GM18508 (cell line): ENCODE data around the gene B3GLCT.
"Not testable (repeated sequence)": the region's sequence is repeated elsewhere in the genome, so short reads cannot be mapped to it uniquely, and the experiment has no call there.

Experiments
- ATAC-seq: cut with Tn5 transposase; IDR thresholded peaks from one replicate; pipeline ENCODE4 v1.9.1; 2021; ENCODE audit warnings: moderate number of reproducible peaks; ENCODE audit not compliant: insufficient read depth, unreplicated experiment

The B3GLCT gene

DNA sequence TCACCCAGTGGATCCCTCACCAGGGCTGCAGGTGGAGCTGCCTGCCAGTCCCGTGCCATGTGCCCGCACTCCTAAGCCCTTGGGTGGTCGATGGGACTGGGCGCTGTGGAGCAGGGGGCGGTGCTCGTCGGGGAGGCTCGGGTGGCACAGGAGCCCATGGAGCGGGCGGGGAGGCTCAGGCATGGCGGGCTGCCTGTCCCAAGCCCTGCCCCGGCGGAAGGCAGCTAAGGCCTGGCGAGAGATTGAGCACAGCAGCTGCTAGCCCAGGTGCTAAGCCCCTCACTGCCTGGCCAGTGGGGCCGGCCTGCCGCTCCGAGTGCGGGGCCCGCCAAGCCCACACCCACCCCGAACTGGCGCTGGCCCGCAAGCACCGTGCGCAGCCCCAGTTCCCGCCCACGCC, 16.8 kb upstream of the B3GLCT start:
- ATAC-seq = no peak

DNA sequence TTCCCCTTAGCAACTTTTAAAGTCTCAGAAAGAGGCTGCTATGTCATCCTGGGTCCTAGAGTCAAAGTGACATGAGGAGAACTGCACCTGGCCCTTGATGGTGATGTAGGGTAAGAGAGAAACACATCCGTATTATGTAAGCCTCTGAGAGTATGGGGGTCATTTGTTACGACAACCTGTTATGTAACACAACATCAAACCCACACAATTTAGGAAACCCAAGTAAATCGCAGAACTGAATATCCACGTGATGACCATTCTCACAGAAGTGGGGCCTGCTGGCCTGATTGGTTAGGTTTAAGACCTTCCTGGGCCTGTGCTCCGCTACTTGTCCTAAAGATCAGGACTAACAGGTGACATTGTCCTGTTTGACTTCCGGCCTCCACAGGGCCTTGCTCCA, 15.3 kb upstream of the B3GLCT start:
- ATAC-seq = no peak

DNA sequence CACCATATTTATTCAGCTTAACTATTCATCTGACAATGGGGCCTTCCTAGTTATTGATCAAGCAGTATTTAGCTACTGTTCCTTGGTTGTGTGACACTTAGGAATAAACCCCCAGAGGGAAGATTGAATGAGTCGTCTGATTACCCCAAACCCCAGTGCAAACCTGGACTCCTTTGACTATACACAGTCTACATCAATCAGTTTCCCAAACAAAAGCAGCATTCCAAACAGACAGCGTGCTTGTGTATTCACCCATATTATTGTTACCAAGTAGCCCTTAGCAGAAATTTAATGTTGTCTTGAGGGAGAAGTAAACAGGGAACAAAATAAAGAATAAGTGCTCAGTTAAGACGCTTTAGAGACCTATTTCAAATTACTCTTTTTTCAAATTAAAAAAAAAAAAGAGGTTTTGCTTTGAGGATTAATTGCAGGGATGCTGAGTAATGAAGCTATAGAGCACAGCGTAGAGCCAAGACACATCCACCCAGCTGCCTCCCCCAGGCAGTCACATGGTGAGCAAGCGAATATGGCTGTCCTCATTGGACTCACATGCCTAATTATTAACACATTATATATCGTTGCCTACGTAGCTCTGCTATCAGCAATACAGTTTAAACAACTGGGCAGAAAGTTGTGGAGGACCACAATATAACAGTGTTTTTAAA, 14.7 kb upstream of the B3GLCT start:
- ATAC-seq = no peak

DNA sequence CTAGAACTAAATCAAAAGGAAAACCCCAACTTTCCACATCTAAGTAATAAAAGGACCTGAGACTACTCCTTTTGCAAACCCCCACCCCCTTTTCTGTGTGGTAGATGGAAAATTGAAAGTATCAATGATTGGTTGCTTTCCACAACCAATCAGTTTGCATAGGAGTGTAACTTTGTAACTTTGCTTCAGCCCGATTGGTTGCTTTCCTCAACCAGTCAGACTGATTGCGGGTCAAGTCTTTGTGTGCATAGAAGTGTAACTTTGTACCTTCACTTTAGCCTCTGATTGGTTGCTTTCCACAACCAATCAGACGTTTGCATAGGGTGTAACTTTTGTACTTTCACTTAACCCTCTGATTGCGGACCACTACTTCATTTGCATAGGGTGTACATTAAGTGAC, 8.0 kb upstream of the B3GLCT start:
- no peak for ATAC-seq

DNA sequence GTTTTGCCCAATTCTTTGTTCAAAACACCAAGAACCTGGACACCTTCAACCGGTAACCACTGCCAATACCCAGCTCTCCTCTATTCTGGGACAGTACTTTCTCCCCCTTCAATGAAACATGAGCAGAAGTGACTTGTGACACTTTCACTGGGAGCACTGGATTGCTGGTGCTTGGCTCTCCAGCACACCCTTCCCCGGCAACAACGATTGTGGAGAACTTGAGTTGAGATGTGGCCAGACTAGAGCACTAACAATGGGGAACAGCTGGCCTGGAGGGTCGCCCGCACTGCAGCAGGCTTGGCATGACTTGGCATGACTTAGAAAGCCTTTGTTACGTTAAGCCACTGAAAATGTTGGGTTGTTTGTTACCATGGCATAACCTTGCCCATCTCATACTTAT, 7.5 kb upstream of the B3GLCT start:
- no peak for ATAC-seq

DNA sequence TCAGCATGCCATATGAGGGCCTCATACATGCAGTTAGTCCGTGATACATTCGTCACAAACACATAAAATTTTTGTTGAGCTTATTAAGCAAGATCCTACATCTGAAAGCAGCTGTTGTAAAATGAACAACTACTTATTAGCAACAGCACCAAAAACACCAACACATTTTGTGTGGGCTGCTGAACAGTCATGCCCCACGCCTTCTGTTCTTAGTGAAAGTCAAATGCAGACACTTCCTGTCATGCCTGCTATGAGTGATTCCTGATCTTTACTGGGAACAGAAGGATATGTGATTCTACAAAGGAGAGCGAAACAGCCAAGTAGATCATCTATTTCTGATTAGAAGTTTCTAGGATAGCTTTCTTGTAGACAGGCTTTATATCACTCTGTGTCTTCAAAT, 4.2 kb upstream of the B3GLCT start:
- ATAC-seq = no peak

DNA sequence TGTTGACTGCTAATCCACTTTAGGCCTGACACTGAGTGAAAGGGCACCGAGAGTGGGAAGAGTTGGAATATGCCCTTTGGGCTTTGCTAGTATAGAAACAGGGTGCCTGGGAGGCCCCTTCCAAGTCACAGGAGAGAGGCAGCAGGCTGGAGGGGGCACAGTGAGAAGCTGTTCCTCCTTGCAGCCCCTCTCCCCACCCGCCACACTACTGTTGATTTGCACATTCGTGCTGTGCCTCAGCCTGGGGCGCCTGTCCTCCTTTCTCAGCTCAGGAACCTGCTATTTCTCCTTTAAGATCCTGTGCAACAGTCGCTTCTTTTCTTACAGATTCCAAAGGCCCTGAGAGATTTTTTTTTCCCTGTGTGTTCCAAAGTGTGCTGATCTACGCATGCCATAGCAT, 2.8 kb upstream of the B3GLCT start:
- ATAC-seq = no peak

DNA sequence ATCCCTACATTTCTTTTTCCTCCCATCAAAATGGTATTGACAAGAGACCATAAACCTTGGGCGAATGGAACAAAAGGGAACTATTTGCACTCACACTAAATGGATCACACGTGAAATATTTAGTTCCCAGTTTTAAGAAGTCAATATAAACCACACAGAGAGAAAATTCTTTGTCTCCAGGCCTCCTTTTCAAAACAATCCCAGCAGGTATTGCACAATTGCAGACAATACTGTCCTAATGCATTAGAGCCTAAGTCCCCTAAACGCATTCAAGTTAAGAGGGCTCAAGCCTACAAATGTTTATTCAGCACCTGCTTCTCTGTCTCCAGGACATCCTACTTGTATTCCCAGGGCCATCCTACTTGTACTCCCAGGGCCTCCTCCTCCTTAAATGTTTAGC, 1.3 kb upstream of the B3GLCT start:
- ATAC-seq = no peak

DNA sequence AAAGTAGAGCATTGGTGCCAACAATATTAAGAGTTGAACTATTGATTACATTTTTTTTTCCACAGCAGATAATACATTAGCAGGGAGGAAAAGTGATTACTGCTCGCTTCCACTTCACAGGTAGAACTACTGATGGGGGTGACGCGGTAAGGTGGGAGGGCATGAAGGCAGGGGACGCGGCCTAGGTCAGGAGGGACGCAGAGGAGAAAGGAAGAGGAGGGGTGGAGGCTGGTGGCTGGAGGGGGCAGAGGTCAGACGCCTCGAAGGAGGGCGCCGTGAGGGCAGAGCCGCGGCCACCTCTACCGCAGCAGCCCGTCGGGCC, 287 bp upstream of the B3GLCT start:
- ATAC-seq = no peak

DNA sequence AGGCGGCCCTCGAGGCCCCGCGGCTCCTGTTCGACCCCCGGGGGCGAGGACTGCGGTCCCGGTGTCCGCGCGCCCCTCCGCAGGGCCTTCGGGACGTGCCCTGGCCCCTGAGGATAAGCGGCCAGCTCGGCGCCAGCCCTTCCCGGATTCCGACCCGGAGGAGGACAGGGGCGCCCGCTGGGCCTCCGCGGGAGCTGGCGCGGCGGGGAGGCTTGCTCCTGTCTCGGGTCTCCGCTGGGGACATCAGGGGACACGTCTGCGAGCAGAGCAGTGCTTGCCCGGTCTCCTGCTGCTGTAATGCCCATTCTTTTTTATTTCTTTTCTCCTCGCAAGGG, 829 bp downstream of the B3GLCT start:
- ATAC-seq = no peak

DNA sequence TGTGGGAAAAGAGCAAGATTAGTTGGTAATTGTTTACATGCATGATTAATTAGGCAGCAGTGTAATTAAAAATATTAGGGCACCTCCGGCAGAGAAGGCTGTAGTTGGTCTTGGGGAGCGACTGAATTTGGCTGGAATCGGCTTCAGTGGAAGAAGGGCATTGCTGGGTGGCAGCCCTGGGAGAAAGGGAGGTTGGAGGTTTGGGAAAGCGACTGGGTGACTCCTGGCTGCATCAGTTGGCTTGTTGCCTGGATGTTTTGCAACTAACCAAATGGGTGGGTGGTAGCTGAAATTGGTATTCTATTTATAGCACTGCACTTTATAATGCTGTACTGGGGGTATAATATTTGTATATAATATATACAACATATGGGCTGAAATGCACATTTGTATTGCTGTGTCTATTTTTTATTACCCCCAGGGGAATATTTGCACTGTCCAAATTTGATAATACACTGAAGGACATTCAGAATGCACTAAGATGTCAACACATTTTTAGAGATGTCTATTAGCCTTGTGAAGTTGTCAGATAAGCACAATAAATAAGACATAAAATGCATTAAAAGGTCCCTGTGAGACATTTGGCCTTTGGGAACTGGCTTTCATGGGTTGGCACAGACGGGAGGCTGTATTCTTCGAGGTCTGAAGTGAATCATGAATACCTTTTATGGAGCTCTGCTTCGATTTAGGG, 1.7 kb downstream of the B3GLCT start:
- ATAC-seq = no peak

DNA sequence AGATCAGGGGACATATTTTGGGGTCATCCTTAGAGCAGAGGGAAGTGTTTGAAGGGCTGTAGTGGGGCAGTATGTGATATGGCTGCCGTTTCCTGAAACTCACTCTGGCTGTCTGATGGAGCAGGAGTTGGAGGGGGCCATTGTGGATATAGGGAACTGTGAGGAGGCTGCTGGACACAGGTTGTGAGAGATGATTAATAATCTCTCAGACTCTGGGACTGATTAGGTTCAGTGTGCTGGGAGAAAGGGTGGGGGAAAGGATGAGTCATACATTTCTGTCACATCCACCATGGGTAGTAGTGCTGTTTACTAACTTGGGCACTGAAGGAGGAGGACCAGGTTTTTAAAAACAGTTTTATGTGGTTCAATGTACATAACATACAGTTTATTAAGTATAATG, 4.8 kb downstream of the B3GLCT start:
- no peak for ATAC-seq

DNA sequence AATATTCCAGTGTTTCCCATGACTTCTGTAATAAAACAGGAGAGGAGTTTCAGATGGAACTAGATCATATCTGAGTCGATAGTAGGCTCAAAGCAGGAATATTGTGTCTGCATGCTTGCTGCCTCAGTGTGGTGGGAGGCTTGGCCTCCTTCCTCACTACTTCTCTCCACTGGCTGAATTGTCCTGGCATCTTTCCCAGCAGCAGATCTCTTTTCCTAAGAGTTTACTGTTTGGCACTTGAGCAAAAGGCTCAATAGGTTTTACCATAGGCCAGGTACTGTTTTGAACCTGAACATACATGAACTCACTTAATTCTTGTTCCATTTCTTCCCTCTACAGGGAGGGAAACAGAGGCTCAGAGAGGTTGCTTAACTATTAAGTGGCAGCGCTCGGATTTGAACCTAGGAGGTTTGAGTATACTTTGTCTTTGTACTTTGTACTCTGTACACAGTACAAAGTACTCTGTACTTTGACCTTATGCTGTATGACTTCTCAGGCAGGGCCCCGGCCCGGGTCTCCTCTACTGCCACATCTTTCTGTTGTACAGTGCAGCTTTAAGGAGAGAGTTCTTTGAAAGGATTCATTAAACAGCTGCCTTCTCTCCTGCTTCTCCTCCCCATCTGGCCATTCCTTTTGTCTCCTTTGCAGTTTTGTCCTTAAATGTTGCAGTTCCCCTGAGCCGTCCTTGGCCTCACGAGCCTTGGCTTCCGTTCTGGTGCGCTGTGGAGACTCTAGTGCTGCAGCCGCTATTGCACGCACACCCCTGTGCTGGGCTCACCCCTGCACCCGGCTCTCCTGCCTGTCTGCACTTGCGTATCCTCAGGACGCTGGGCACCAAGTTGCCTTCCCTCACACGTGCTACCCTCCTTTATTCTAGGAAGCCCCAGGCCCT, 8.1 kb downstream of the B3GLCT start:
- no peak for ATAC-seq

DNA sequence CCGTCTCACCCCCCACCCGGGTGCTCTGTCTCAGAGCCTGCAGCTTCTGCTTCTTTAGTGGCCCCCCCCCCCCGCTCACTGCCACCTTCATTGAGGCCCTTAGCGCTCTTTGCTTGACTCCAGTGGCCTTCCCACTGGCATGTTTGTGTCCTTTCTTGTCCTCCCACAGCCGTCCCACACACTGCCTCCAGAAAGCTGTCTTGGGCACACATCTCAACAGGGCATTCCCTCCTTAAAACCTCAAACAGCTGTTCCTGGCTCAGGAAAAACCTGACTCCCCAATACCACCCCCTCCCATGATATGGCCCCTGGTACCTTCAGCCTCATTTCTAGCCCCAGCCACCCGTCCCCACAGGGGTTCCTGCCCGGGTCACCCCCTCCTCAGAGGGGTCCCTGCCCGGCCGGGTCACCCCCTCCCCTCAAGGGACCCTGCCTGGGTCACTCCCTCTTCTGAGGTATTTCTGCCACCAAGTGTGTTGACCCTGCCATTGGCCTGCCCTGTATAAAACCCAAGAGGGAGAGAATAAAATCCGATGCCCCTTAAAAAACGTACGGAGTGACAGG, 8.9 kb downstream of the B3GLCT start:
- ATAC-seq = no peak

DNA sequence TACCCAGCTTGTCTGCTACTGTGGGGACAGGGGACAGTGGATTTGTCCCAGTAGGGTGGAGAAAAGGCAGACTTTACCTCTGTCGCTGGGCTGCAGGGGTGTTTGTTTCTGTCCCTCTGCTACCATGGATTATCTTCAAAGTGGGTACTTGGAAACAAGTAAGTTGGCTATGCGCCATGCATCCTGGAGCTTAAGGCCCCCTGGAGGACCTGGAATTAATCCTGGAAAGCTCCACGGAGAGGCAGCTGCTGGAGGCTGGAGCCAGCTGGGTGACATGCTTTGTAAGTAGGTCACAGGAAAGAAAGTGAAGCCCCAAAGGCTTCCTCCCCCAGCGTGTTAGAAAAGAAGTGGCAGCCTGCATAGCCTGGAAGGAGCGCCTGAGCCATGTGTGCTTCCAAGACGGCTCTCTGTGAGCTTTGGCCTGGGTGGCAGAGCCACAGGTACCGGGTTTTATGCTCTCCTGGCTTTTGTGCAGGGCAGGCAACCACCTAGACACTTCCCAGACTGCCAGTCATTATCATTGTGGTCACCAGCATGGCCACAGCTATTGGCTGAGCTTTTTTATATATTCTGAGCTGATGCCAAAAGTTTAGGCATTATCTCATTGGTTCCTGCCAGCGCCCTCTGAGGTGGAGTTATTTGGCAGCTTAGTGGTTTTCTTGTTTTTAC, 9.5 kb downstream of the B3GLCT start:
- no peak for ATAC-seq

DNA sequence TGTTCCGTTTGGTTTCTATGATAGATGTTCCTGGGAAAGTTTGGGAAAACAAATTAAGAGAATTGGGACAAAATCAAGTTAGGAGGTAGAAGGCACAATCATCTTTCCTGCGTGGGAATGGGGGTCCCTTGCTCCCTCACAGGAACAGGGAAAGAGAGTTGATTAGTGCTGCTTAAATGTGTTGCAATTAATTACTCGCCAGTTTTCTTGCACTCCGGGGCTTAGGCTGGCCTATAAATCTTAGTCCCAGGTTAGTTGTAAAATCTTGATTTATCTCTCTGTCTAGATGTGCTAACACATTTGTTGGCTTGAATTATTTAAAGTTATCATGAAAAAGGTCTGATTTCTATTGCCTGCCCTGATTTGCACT, 10.1 kb downstream of the B3GLCT start:
- ATAC-seq = no peak

DNA sequence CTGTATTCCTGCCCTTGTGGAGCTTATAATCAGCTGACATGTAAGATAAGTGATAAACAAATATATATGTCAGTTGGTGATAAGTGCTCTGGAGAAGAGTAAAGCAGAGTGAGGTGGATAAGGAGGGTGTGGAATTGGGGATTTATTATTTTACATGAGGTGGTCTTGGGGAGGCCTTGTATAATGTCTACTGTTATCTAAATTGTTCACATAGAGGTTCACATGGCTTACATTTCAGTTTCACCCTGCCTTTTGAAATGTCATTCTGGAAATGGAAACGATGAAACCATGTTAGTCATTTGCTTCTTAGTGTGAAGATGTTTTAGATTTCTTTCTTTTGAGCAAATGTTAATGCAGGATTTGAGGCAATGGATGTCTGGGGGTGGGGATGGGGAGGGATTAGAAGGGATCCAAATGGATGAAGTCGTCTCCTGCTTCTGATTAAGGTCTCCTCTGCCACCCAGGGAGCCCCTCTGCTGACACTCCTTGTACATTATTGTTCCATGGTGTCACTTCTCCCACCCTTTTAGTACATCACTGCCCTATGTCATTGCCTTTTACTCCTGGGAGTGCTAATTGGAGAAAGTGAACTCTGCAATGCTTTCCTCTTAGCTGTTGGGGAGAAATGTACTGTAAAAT, 14.0 kb downstream of the B3GLCT start:
- no peak for ATAC-seq

DNA sequence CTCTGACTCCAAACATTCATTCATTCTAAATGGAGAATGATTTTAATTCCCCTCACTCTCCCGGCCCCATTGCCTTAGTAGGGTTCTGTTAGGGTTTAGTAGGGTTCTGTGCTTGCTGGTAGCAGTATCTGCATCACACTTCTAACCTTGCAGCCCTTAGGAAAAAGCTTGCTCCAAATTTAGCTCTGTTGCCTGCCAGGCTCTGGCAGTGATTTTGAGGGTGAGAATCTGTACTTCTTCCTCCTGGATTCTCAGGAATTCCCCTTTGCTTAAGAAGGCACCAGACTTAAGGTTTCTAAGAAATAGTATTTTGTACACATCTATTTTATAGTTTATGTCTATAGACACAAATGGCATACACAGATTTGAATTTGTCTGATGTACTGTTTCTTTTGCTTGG, 14.7 kb downstream of the B3GLCT start:
- ATAC-seq = no peak

DNA sequence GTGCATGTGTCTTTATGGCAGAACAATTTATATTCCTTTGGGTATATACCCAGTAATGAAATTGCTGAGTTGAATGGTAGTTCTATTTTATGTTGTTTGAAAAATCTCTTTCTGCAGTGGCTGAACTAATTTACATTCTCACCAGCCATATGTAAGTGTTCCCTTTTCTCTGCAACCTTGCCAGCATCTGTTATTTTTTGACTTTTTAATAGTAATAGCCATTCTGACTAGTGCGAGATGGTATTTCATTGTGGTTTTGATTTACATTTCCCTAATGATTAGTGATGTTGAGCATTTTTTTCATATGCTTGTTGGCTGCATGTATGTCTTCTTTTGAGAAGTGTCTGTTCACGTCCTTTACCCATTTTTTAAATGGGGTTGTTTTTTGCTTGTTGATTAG, 17.1 kb downstream of the B3GLCT start:
- ATAC-seq = not testable (repeated sequence)

DNA sequence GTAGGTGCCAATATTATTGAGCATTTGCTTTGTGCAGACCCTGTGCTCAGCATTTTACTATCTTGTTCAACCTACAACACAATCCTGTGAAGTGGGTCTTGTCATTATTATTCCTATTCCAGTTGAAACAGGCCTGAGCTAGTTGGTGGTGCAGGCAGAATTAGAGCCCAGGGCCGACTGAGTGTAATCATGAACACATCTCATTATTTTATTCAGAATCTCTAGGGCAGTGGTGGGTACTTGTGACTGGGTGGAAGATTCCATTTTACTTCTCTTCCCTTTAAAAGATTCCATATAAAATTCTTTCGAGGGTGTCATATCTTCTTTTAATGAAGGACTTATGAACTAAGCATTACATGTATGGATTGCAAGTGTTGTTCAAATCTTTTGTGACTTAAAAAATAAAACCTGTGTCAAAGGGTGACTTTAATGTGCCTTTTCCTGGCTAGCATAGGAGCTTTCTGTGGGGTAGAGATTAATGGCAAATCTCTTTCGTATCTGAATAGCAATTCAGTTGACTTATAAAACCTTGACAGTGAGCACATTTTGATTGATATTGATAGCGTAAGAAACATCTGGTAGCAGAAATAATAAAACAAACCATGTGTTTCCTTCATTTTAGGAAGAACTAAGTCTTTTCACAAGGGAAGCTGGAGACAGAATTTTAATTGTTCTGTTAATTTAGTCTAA, 20.3 kb downstream of the B3GLCT start:
- ATAC-seq = no peak
